Sciatic nerve (tissue), 2 donors: Measurements from ENCODE around the gene RILPL1. TPM values are rescaled to one million over a fixed set of nuclear protein-coding genes. Genes with fewer than 3 reads are reported as not detected.
"Not testable (repeated sequence)": the region's sequence is repeated elsewhere in the genome, so short reads cannot be mapped to it uniquely, and the experiment has no call there.

ENCODE experiments used
- ATAC-seq: fragments of 200-7000 bp; cut with Tn5 transposase; one replicate; pipeline ENCODE4 v1.9.1; 2020; ENCODE audit warnings: mild to moderate bottlenecking, moderate library complexity
- DNase-seq: peaks from one replicate; pipeline ENCODE4 v3.0.0-alpha.2; 2020; ENCODE audit warnings: low spot score
- intact Hi-C: fragments of 100-400 bp; cut with DNase I; formaldehyde crosslinking; loops from one replicate; pipeline ENCODE4 v1.14.2; 2022
- total RNA-seq: library from RNA; stranded (reverse); fragmentation: NEBNext Ultra II Directional; extraction: Animal tissue kit (Norgen Biotek cat#: 25700); gene quantifications from one replicate; pipeline ENCODE4 v1.2.1, GENCODE V29; 2021
- donor health status: DM: no; HTN: no; CAD: no.
- donor health status: DM: no; HTN: no; CAD: no.

Gene RILPL1
- 24.7 TPM for total RNA-seq

- peak; percentile 57 for ATAC-seq
- peak; percentile 69 for DNase-seq
- intact Hi-C loops = no loop called here
These were observed at the start of gene RILPL1 for GRCh38 chr12:123533672-123534643. TSS of gene RILPL1 (minus strand) at chr12:123533719. CDS start at chr12:123533482, 237 bp downstream.

GRCh38 chr12:123580772-123581171 lies 47.3 kb upstream of the RILPL1 start:
- DNase-seq (no peak), ATAC-seq (no peak)
- intact Hi-C loops = no loop called here

GRCh38 chr12:123578829-123579228 lies 45.3 kb upstream of the RILPL1 start:
- intact Hi-C loops, DNase-seq, ATAC-seq: not testable (repeated sequence)

GRCh38 chr12:123578243-123578642 lies 44.7 kb upstream of the RILPL1 start:
- intact Hi-C loops = no loop called here
- ATAC-seq = no peak
- no peak for DNase-seq

- no peak for DNase-seq
- intact Hi-C loops = no loop called here
These were observed 43.1 kb upstream of the RILPL1 start for GRCh38 chr12:123576611-123577010.

GRCh38 chr12:123573870-123574269 lies 40.4 kb upstream of the RILPL1 start:
- intact Hi-C loops = no loop called here
- DNase-seq = no peak
- no peak for ATAC-seq

More at GRCh38 chr12:123576611-123577010, 43.1 kb upstream of the RILPL1 start:
- no peak for ATAC-seq

- intact Hi-C loops = no loop called here
- no peak for ATAC-seq
- no peak for DNase-seq
These were observed 38.9 kb upstream of the RILPL1 start for GRCh38 chr12:123572391-123572790.

GRCh38 chr12:123571343-123571813 lies 37.9 kb upstream of the RILPL1 start:
- DNase-seq = peak; percentile 66
- intact Hi-C loops = no loop called here

GRCh38 chr12:123559468-123559867 lies 25.9 kb upstream of the RILPL1 start:
- ATAC-seq (no peak), DNase-seq (no peak)
- intact Hi-C loops = no loop called here

More at GRCh38 chr12:123571343-123571813, 37.9 kb upstream of the RILPL1 start:
- peak; percentile 89 for ATAC-seq

GRCh38 chr12:123558487-123558886 lies 25.0 kb upstream of the RILPL1 start:
- DNase-seq, ATAC-seq, intact Hi-C loops: not testable (repeated sequence)

GRCh38 chr12:123554843-123555242 lies 21.3 kb upstream of the RILPL1 start:
- ATAC-seq, DNase-seq, intact Hi-C loops: not testable (repeated sequence)

GRCh38 chr12:123554136-123554535 lies 20.6 kb upstream of the RILPL1 start:
- intact Hi-C loops, ATAC-seq, DNase-seq: not testable (repeated sequence)

GRCh38 chr12:123550700-123551099 lies 17.2 kb upstream of the RILPL1 start:
- intact Hi-C loops = no loop called here
- no peak for ATAC-seq
- no peak for DNase-seq

GRCh38 chr12:123548107-123548506 lies 14.6 kb upstream of the RILPL1 start:
- DNase-seq (no peak), ATAC-seq (no peak)
- intact Hi-C loops = no loop called here

- no peak for ATAC-seq
- intact Hi-C loops = no loop called here
- DNase-seq = no peak
These were observed 12.8 kb upstream of the RILPL1 start for GRCh38 chr12:123546281-123546680.

- intact Hi-C loops = no loop called here
- DNase-seq (no peak), ATAC-seq (no peak)
These were observed 10.0 kb upstream of the RILPL1 start for GRCh38 chr12:123543541-123543940.

GRCh38 chr12:123540899-123541662 lies 7.6 kb upstream of the RILPL1 start:
- DNase-seq (no peak), ATAC-seq (no peak)
- intact Hi-C loops = no loop called here

- ATAC-seq, intact Hi-C loops, DNase-seq: not testable (repeated sequence)
These were observed 2.4 kb upstream of the RILPL1 start for GRCh38 chr12:123535952-123536351.
